GM21423 (cell line): Measurements from ENCODE around the gene MPRIP.
"Not testable (repeated sequence)": the region's sequence is repeated elsewhere in the genome, so short reads cannot be mapped to it uniquely, and the experiment has no call there.

Experiments
- ATAC-seq: cut with Tn5 transposase; IDR thresholded peaks from one replicate; pipeline ENCODE4 v1.9.1; 2021; ENCODE audit warnings: mild to moderate bottlenecking, moderate library complexity; ENCODE audit not compliant: unreplicated experiment

MPRIP gene

DNA sequence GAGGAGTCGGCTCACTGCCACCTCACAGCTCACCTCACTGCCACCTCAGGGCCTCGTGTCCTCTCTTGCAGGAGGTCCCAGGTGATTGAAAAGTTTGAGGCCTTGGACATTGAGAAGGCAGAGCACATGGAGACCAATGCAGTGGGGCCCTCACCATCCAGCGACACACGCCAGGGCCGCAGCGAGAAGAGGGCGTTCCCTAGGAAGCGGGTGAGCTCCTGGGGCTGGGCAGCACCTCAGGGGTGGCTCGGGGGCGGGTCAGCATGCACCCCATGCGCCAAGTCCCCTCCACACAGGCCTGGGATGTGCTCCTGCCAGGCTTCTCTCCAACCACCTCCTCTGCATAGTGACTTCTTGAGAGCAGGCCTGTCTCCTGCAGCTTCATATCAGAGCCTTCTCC lies 100.3 kb downstream of the MPRIP start:
- ATAC-seq: no peak

DNA sequence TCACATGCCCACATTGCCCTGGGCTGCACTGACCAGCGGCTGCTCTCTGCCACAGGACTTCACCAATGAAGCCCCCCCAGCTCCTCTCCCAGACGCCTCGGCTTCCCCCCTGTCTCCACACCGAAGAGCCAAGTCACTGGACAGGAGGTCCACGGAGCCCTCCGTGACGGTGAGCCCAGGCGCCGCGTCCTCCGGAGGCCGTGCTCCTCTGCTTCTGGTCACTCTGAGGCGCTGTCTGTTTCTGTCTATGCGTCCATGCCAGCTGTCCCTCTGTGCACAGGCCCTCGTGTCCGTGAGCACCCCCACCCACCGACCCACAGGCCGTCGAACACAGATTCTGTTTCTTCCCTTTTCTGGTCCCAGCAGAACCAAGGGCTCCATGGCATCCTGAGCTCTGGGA lies 101.2 kb downstream of the MPRIP start:
- ATAC-seq: no peak

DNA sequence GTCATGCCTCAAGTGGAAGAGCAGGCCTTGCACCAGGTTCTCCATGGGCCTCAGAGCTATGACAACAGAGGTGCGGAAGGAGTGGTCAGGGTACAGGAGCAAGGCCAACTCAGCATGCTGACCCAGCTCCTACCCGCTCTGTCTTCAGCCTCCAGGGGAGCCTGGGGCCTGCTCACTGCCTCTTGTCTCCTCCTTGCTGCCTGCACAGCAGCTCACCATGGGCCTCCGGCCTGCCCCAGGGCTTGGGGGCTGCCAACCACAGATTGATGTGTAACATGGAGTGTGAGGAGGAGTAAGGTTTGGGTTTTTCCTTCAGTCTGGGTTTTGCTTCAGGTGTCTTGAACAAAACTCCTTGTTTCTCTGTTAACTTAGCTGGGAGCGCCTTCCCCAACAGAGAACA lies 101.8 kb downstream of the MPRIP start:
- no peak for ATAC-seq

DNA sequence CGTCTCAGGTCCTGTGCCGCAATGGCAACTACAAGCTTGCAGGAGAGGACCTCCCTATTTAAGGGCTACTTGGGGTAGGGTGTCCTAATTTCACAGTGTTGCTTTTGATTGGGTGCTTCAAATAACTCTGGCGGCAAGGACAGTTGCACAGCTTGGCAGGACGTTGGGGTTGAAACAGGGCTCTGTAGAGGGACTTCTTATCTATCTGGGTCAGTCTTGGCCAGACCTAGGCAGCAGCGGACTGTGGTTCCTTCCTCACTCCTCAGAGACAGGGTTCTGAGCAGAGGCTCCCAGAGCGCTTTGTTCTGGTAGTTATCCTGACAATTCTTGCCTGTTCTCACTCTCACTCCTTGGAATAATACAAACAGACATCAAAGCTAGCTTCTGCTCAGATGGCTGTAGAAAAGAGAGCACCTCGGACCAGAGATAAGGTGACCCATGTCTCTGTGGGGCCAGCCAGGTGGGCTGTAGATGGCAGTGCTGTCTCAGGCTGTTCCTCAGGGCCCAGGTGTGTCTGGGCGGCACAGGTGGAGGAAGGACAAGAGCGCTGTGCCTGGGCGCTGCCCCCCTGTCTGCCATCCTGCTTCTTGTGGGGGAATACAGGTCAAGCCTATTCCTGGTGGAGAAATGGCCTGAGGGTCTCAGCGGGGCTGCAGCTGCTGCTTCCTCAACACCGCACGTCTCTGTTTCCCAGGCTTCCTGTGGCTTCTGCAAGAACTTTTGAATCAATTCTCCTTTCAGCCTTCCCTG lies 102.8 kb downstream of the MPRIP start:
- ATAC-seq: no peak

DNA sequence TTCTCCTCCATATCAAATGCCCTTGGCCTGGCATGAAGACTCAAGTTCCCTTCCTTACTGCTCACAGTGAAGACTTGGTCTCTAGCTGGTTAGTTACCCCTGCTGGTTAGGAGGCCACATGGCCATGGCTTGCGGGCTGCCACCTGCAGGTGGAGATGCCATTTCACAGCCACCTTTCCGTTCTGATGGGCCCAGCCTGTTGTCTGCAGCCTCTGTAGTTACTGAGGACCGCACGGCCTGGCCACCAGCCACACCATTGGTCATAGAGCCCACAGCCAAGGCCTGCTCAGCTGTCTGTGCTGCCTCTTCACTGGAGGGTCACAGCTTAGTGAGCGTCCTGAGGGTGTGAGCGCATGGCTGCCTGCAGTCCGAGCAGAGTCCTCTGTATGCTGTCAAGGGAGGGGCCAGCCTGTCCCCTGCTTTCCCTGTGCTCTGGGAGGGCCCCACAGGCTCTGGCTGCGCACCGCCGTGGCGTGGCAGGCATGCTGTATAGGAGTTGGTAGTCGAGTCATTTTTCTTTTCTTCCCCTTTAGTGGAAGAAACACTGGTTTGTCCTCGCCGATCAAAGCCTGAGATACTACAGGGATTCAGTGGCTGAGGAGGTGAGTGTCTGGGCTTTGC lies 104.6 kb downstream of the MPRIP start:
- no peak for ATAC-seq

DNA sequence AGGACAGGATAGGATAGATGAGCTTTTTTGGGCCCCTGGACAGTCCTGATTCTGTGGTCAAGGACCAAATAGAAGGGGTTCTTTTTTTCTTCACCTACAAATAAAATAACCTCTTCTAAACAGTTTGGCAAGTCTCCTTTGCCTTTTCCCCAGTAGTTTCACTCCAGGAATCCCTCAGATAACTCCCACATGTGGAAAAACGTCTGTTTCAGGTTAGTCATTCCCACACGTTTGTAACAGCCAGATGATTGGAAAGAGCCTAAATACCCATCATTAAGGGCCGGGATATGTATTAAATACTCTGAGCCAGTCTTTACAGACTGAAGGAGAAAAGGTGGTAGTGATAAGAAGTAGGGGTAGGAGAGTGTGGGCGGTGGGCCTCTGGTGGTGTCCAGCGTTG lies 105.6 kb downstream of the MPRIP start:
- ATAC-seq: no peak

DNA sequence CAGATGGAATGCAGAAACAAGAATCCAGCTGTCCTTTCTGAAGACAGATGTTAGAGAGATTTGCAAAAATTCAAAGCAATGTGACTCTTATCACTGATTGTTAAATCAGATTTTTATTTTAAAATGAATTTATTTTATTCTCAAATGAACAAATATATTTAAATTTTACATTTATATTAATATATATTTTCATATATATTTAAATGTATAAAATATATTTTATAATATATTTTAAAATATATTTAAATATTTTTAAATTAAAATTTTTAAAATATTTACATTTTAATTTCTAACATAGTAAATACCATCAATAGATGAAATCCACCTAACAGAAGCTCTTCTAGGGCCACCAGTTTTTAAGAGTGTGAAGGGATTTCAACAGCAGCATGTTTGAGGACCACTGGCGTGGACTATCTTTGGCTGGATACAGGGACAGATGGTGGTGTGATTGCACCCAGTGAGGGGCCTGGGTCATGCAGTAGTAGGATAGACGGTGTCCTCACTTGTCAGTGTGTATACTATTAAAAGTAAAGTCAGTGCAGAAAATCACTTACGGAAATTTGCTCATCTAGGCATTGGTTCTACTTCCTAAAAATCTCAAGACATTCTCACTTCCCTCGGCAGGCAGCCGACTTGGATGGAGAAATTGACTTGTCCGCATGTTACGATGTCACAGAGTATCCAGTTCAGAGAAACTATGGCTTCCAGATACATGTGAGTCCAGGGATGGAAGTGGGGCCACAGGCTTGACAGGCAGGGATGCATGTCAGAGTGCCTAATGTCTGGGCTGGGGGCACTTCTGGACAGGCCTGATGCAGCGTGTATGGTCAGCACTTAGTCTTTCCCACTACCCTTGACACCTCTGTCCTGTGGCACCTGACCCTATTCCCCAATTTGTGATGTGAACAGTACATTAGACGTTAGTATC lies 107.5 kb downstream of the MPRIP start:
- no peak for ATAC-seq

DNA sequence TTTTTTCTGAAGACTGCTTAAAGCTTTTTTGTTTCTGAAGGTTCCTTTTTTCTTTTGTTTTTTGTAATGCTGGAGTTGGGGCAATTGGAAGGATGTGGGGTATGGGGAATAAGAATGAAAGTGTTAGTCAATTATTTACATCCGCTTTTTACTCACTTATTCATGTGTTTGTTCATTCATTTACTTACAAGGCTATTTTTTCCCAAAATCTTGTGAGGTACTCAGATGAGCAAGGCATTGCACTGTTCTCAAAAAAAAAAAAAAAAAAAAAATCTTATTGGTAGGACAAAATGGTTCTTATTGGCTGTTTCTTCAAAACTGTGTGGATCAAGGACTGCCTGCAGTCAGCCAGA lies 108.2 kb downstream of the MPRIP start:
- ATAC-seq: no peak

DNA sequence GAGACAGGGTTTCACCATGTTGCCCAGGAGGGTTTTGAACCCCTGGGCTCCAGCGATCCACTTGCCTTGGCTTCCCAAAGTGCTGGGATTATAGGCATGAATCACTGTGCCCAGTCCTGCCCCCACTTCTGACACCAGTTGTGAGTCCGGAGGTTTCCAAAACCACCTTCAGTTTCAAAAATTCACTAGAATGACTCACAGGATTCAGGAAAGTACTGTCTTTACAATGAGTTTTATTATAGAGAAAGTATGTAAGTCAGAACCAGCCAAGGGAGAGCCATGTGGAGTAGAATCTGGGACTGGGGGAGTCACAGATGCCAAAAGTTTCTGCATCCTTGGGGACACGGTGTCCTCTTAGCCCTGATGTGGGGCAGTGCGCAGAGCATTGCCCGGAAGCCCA lies 108.8 kb downstream of the MPRIP start:
- no peak for ATAC-seq

DNA sequence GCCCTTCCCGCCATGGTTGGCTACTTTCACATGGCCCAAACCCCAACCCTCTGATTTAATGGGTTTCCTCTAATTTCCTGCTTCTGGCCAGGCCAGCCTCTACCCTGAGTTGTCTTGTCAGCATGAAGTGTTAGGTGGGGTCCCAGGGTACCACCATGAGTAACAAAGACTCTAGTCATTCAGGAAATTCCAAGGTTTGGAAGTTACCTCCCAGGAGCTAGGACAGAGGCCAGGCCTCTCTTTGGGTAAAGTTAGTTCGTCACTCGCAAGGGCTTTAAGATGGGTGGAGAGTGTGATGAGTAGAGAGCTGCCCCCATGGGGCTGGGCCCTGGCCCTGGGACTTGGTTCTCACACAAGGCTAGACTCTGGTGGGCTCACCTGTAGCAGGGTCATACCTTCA lies 109.3 kb downstream of the MPRIP start:
- no peak for ATAC-seq

DNA sequence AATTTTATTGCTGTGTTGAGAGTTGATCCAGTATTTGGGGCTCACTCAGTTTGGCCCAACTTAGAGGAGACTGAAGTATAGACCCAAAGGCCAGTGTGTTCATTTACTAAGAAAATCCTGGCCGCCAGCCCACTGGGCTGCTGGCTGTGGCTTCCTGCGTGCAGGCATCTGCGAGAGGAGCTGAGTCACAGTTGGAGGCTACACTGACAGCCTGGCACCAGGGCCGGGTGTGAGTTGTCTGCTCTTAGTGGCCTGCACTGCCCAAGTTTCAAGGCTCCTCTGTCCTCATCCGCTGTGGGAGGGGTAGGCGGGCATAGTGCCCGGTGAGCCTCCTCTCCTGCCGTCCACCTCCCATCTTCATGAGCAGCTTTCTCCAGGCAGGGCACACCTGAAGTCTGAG lies 109.7 kb downstream of the MPRIP start:
- ATAC-seq: no peak

DNA sequence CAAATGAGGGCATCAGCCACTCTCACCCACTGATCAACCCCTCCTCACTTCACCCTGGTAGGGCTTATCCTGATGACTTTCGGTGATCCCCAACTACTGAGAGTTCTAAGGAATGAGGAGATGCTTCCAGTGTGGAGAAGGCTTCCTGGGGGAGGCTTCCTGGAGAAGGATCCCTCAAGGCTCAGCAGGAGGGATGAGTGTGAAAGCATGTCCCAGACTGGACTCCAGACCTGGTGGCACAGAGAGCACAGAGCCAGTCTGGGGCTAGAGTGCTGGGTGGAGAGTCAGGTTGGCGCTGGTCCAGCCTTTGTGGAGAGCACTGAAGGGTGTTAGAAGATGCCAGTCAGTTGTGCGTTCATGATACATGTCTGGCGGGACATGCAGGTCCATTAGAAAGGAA lies 110.1 kb downstream of the MPRIP start:
- ATAC-seq: no peak

DNA sequence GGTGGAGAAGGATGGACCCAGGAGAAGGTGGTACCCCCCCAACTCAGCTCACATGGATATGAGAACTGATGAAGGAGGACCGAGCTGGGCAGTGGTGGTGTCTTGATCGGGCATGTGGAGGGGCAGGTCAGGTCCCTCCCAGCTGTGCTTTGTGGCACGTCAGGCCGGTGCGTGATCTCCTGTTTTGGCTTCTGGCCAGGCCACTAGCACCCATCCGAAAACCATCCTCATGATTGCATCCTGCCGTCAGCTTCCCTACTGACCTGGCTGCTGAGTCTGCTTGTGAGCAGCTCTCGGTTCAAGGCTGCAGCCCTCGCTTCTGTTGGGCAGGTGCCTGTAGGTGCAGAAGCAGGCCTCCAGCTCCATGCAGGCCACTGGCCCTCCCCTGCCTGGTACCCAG lies 110.8 kb downstream of the MPRIP start:
- no peak for ATAC-seq

DNA sequence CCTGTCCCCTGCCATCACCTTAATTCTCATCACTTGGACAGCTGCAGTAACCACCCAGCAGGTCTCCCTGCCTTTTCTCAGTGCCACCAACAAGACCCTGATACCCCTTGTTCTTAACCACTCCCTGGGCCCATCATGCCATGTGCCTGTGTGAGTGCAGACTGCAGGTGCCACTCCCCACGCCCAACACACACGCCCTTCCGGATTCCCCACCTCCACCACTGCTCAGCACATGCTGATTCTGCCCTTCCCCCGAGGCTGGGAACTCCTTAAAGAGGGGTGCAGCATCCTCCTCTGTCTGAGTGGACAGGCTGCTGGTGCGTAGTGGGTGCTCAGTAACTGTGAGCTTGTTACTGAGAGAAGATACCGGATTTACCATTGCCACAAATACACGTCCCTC lies 111.5 kb downstream of the MPRIP start:
- ATAC-seq: no peak

DNA sequence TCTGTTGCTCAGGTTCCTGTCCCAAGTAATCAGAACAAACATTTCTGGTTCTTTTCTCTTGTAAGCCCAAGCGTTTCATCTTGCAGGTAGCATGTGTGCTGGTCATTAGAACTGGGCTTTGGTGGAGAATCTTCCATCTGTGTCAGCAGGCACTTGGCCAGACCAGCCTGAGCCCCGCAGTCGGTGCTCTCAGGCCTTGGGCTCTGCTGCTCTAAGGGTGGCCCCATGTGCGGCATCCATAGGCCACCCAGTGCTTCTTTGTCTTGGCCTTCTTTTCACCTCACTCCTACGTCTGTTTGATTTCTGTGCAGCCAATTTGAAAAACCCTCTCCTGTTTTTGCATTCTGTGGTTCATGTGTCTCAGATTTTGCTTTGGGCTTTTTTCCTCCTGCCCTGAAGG lies 112.3 kb downstream of the MPRIP start:
- ATAC-seq: no peak

DNA sequence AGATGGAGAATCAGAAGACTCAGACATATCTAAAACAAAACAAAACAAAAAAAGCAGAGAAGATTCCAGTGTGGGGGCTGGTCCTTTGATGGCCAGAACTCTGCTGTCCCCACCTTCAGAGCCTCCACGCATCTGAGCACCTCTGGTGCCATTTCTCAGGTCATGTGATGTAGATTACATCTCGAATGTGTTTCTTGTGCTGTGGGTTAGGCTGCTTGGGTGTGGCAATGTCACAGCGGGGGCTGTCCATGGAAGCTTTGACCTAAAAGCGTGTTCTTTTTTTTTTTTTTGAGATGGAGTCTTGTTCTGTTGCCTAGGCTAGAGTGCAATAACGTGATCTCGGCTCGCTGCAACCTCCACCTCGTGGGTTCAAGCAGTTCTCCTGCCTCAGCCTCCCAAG lies 112.7 kb downstream of the MPRIP start:
- ATAC-seq: no peak

DNA sequence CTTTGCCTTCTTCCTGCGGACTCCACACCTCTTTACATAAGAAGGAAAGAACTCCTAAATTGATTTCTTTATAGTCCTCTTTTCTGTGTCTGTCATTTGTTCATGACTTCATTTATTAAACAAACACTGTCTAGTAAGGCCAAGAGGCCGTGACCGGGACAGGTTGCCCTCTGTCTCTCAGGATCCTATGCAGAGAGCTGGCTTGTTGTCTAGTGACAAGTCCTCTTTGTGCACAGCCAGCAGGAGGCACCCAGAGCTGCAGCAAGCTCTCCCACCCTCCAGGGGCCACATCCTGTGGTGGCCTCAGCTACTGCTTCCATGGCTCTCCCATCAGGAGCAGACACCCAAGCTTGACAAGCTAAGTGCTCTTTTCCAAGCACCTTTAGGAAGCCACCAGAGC lies 113.3 kb downstream of the MPRIP start:
- ATAC-seq: no peak

DNA sequence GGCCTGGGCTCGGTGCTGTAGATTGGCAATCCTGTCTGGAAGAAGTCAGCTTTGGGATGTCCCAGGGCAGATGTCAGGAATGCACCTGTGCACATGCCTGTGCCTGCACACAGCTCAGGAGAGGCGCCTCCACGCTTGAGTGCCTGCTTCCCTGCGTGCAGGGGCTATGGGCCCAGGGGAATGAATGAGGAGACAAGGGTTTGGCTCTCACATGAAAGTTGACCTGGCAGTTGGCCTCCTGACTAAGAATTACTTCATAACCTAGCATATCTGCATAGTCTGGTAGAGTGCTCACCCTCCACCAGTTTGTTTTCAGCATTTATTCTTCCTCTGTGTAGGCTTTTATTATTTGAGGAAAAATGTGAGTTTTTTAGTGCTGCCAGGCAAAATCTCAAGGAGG lies 113.8 kb downstream of the MPRIP start:
- ATAC-seq: no peak

DNA sequence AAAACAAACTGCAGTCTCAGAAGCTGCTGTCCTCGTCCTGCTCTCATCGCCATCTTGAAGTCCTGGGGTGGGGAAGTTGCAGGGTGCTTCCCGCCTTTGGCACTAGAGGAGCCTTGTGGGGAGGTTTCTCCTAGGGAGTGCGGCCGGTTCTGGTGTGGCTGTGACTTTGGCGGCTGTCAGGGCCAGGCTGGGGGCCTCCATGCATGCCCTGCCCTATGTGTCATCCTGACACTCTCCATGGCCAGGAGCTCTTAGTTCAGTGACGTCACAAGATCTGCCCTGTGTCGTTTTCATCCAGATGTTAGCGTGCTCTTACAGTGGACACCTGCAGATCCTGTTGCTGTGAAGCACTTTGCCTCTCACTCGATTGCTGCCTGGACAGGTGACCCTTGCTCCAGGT lies 114.3 kb downstream of the MPRIP start:
- no peak for ATAC-seq

DNA sequence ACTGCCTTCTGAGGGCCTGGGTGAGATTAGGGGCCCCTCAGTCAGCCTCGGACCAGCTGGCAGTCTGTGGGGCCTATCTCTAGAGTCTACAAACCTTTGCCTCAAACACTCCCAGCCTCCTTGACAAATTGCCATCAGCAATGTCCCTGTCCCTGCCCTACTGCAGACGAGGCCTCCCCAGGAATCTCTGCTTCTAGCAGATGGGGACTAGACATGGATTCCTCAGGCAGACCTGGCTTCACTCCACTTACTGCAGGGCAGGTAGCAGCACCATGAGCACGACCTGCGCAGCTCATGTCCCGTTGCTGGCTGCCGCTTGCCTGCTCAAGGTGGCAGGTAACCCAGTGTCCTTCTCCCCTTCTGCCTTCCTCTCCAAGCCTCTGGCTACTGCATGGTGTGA lies 114.8 kb downstream of the MPRIP start:
- no peak for ATAC-seq

DNA sequence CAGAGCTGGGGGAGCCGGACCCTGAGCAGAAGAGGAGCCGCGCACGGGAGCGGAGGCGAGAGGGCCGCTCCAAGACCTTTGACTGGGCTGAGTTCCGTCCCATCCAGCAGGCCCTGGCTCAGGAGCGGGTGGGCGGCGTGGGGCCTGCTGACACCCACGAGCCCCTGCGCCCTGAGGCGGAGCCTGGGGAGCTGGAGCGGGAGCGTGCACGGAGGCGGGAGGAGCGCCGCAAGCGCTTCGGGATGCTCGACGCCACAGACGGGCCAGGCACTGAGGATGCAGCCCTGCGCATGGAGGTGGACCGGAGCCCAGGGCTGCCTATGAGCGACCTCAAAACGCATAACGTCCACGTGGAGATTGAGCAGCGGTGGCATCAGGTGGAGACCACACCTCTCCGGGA lies 116.2 kb downstream of the MPRIP start:
- not testable (repeated sequence) for ATAC-seq

DNA sequence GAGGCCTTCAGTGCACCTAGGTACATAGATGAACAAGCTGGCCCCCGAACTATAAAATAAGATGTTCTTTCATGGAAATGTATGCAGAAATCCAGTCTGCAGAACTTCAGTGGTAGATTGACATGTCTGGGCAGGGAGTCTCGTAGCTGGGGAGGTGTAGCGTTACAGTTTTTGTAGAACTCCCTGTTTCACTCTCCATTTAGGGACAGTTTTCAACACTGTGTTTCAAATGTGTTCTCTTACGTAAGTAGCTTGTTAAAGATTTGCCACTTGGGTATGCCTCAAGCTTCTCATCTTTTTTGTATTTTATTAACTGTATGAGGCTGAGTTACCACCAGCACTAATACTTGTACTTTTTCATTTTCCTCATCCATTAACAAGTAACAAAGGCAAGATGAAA lies 117.3 kb downstream of the MPRIP start:
- no peak for ATAC-seq
